Mesenteric fat pad (tissue), 1 donor: ENCODE data around the gene PJVK. TPM values are rescaled to one million over a fixed set of nuclear protein-coding genes. Genes with fewer than 3 reads are reported as not detected.
A peak's percentile ranks its signal among the peaks of the same experiment; 100 is the strongest.
"Not testable (repeated sequence)": the region's sequence is repeated elsewhere in the genome, so short reads cannot be mapped to it uniquely, and the experiment has no call there.

Experiments used
- DNase-seq: peaks from one replicate; pipeline ENCODE4 v3.0.0-alpha.2; 2020; ENCODE audit warnings: low spot score
- total RNA-seq: library from RNA; stranded (reverse); fragmentation: NEBNext Ultra II Directional; extraction: Animal tissue kit (Norgen Biotek cat#: 25700); gene quantifications from one replicate; pipeline ENCODE4 v1.2.1, GENCODE V29; 2021
- donor health status: DM: yes; HTN: yes; CAD: no.

Gene PJVK
- total RNA-seq, 1 donor from 2014 or later = 2.1 TPM

- DNase-seq = no peak
These were observed 21.8 kb upstream of the PJVK start for GRCh38 chr2:178429336-178429735.

GRCh38 chr2:178436662-178437061 lies 14.5 kb upstream of the PJVK start:
- no peak for DNase-seq

GRCh38 chr2:178441426-178441825 lies 9.8 kb upstream of the PJVK start:
- no peak for DNase-seq

- no peak for DNase-seq
These were observed 2.1 kb upstream of the PJVK start for GRCh38 chr2:178448968-178449661.

GRCh38 chr2:178449700-178450523 lies 1.3 kb upstream of the PJVK start:
- DNase-seq = no peak

- no peak for DNase-seq
These were observed 729 bp upstream of the PJVK start for GRCh38 chr2:178450524-178450773.

GRCh38 chr2:178452334-178452733 lies 1.2 kb downstream of the PJVK start:
- no peak for DNase-seq

- no peak for DNase-seq
These were observed 1.7 kb downstream of the PJVK start for GRCh38 chr2:178452870-178453269.

GRCh38 chr2:178455947-178456346 lies 4.8 kb downstream of the PJVK start:
- DNase-seq = no peak

- DNase-seq = no peak
These were observed 6.3 kb downstream of the PJVK start for GRCh38 chr2:178457390-178457886.

GRCh38 chr2:178469219-178469849 lies 18.2 kb downstream of the PJVK start:
- DNase-seq = no peak

GRCh38 chr2:178471313-178471712 lies 20.1 kb downstream of the PJVK start:
- not testable (repeated sequence) for DNase-seq

GRCh38 chr2:178473373-178473772 lies 22.2 kb downstream of the PJVK start:
- no peak for DNase-seq

GRCh38 chr2:178473931-178474330 lies 22.8 kb downstream of the PJVK start:
- no peak for DNase-seq

- DNase-seq = no peak
These were observed 23.4 kb downstream of the PJVK start for GRCh38 chr2:178474560-178474959.

- no peak for DNase-seq
These were observed 25.3 kb downstream of the PJVK start for GRCh38 chr2:178476477-178476876.

GRCh38 chr2:178477443-178478129 lies 26.4 kb downstream of the PJVK start:
- DNase-seq = no peak

- no peak for DNase-seq
These were observed 26.9 kb downstream of the PJVK start for GRCh38 chr2:178478130-178478438.

- DNase-seq = peak; percentile 94
These were observed 27.5 kb downstream of the PJVK start, which contains the start of gene FKBP7 for GRCh38 chr2:178478439-178479274. Gene FKBP7, minus strand, starts transcription at chr2:178478600. Its CDS starts 101 bp downstream, at chr2:178478499.

GRCh38 chr2:178479275-178479616 lies 28.1 kb downstream of the PJVK start:
- DNase-seq = no peak

GRCh38 chr2:178479758-178480226 lies 28.6 kb downstream of the PJVK start:
- DNase-seq = no peak
